HepG2 (cell line): Measurements from ENCODE around the gene SERTAD1. TPM values are rescaled to one million over a fixed set of nuclear protein-coding genes. Genes with fewer than 3 reads are reported as not detected.

Source experiments
- ARNT2 ChIP-seq: sonication (generic); formaldehyde crosslinking; IDR thresholded peaks from 2 replicates; pipeline ENCODE4 v1.8.0; 2022; ENCODE audit warnings: mild to moderate bottlenecking, low read depth, missing genetic modification reagents, moderate library complexity
- CSRNP1 ChIP-seq: sonication (generic); formaldehyde crosslinking; IDR thresholded peaks from 2 replicates; pipeline ENCODE4 v1.8.1; 2023; ENCODE audit warnings: mild to moderate bottlenecking, missing genetic modification reagents
- FOXP4 ChIP-seq: sonication (generic); formaldehyde crosslinking; IDR thresholded peaks from 2 replicates; pipeline ENCODE4 v1.4.0; 2020; ENCODE audit warnings: missing genetic modification reagents
- IRF2 ChIP-seq: IDR thresholded peaks from 2 replicates; pipeline ENCODE4 v1.6.1; 2018; ENCODE audit warnings: missing genetic modification reagents, missing compliant biosample characterization
- KDM5B ChIP-seq: sonication (generic); formaldehyde crosslinking; IDR thresholded peaks from 2 replicates; pipeline ENCODE4 v1.4.0; 2020; ENCODE audit warnings: missing genetic modification reagents, mild to moderate bottlenecking, borderline replicate concordance
- MED13 ChIP-seq: sonication (generic); formaldehyde crosslinking; IDR thresholded peaks from 2 replicates; pipeline ENCODE4 v1.5.0; 2020; ENCODE audit warnings: missing genetic modification reagents
- SMARCC2 ChIP-seq: fragments of 450-650 bp; IDR thresholded peaks from 2 replicates; pipeline ENCODE4 v1.6.1; 2017; ENCODE audit warnings: antibody characterized with exemption, mild to moderate bottlenecking
- TEAD3 ChIP-seq: optimal IDR thresholded peaks from 2 replicates; pipeline ENCODE3; 2016; ENCODE audit warnings: borderline replicate concordance
- U2AF1 ChIP-seq: fragments of 200-400 bp; formaldehyde crosslinking; optimal IDR thresholded peaks from 2 replicates; pipeline ENCODE3; 2017; ENCODE audit warnings: mild to moderate bottlenecking, low read depth, low read length
- ZNF558 ChIP-seq: sonication (generic); formaldehyde crosslinking; IDR thresholded peaks from 2 replicates; pipeline ENCODE4 v1.9.0; 2022; ENCODE audit warnings: mild to moderate bottlenecking, missing genetic modification reagents, borderline replicate concordance
- polyA plus RNA-seq, 8 experiments: library from polyadenylated mRNA; depleted of rRNA in 3 of 8; stranded (reverse) in 7 of 8; unstranded in 1 of 8; fragments of >200 nt; fragmentation: Illumina TruSeq in 4 of 8; extraction: Trizol in 4 of 8; gene quantifications; 2 replicates each; pipeline versions ENCODE4 v1.2.1 to v1.2.3, GENCODE V29; 2011 to 2016; ENCODE audit warnings: low read depth in 4 of 8, missing spikeins in 1 of 8, mixed read lengths in 1 of 8; ENCODE audit not compliant: insufficient read depth in 1 of 8
- total RNA-seq, 5 experiments: library from RNA; depleted of rRNA; stranded (reverse); fragments of >200 nt; fragmentation: Illumina TruSeq; extraction: Trizol; gene quantifications; 2 replicates each; pipeline ENCODE4 v1.2.3, GENCODE V29; 2016; ENCODE audit warnings: low read depth in 1 of 5
- TF ChIP-seq, protein P1 (sequence below): sonication (generic); formaldehyde crosslinking; IDR thresholded peaks from one replicate; pipeline ENCODE4 v1.5.1; 2020; ENCODE audit warnings: mild to moderate bottlenecking, missing genetic modification reagents; ENCODE audit errors: not compliant biosample characterization
- TF ChIP-seq, protein P2 (sequence below): sonication (generic); formaldehyde crosslinking; IDR thresholded peaks from 2 replicates; pipeline ENCODE4 v1.4.0; 2020; ENCODE audit warnings: mild to moderate bottlenecking, missing genetic modification reagents
- TF ChIP-seq, protein P3 (sequence below): sonication (generic); formaldehyde crosslinking; conservative IDR thresholded peaks from 2 replicates; pipeline ENCODE4 v1.8.0; 2022; ENCODE audit warnings: mild to moderate bottlenecking, moderate library complexity, missing genetic modification reagents

Gene SERTAD1
- total and polyA plus RNA-seq, 2 of the 13 experiments (the other 11 are each of a cell fraction or from before 2014, with no cell fraction given) = 4.3 to 4.5 TPM

GRCh38 chr19:40466219-40466984 is 40.6 kb upstream of the SERTAD1 start (continued):
- TF ChIP-seq, protein P1, sequence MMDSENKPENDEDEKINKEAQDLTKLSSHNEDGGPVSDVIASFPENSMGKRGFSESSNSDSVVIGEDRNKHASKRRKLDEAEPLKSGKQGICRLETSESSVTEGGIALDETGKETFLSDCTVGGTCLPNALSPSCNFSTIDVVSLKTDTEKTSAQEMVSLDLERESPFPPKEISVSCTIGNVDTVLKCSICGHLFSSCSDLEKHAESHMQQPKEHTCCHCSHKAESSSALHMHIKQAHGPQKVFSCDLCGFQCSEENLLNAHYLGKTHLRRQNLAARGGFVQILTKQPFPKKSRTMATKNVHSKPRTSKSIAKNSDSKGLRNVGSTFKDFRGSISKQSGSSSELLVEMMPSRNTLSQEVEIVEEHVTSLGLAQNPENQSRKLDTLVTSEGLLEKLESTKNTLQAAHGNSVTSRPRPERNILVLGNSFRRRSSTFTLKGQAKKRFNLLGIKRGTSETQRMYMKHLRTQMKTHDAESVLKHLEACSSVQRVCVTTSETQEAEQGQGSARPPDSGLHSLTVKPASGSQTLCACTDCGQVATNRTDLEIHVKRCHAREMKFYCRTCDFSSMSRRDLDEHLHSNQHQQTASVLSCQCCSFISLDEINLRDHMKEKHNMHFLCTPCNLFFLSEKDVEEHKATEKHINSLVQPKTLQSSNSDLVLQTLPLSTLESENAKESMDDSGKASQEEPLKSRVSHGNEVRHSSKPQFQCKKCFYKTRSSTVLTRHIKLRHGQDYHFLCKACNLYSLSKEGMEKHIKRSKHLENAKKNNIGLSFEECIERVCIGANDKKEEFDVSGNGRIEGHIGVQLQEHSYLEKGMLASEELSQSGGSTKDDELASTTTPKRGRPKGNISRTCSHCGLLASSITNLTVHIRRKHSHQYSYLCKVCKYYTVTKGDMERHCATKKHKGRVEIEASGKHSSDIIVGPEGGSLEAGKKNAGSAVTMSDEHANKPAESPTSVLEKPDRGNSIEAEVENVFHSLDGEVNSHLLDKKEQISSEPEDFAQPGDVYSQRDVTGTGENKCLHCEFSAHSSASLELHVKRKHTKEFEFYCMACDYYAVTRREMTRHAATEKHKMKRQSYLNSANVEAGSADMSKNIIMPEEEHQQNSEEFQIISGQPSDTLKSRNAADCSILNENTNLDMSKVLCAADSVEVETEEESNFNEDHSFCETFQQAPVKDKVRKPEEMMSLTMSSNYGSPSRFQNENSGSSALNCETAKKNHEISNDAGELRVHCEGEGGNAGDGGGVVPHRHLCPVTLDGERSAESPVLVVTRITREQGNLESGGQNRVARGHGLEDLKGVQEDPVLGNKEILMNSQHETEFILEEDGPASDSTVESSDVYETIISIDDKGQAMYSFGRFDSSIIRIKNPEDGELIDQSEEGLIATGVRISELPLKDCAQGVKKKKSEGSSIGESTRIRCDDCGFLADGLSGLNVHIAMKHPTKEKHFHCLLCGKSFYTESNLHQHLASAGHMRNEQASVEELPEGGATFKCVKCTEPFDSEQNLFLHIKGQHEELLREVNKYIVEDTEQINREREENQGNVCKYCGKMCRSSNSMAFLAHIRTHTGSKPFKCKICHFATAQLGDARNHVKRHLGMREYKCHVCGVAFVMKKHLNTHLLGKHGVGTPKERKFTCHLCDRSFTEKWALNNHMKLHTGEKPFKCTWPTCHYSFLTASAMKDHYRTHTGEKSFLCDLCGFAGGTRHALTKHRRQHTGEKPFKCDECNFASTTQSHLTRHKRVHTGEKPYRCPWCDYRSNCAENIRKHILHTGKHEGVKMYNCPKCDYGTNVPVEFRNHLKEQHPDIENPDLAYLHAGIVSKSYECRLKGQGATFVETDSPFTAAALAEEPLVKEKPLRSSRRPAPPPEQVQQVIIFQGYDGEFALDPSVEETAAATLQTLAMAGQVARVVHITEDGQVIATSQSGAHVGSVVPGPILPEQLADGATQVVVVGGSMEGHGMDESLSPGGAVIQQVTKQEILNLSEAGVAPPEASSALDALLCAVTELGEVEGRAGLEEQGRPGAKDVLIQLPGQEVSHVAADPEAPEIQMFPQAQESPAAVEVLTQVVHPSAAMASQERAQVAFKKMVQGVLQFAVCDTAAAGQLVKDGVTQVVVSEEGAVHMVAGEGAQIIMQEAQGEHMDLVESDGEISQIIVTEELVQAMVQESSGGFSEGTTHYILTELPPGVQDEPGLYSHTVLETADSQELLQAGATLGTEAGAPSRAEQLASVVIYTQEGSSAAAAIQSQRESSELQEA (CRISPR knock-in tag) = no peak
- TF ChIP-seq CSRNP1 = no peak
- TF ChIP-seq ARNT2 (CRISPR knock-in tag) = no peak
- TF ChIP-seq, protein P2, sequence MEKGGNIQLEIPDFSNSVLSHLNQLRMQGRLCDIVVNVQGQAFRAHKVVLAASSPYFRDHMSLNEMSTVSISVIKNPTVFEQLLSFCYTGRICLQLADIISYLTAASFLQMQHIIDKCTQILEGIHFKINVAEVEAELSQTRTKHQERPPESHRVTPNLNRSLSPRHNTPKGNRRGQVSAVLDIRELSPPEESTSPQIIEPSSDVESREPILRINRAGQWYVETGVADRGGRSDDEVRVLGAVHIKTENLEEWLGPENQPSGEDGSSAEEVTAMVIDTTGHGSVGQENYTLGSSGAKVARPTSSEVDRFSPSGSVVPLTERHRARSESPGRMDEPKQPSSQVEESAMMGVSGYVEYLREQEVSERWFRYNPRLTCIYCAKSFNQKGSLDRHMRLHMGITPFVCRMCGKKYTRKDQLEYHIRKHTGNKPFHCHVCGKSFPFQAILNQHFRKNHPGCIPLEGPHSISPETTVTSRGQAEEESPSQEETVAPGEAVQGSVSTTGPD (CRISPR knock-in tag) = no peak
- no peak for TF ChIP-seq U2AF1
- TF ChIP-seq ZNF558 (CRISPR knock-in tag) = no peak
- TF ChIP-seq MED13 (CRISPR knock-in tag) = no peak
- TF ChIP-seq, protein P3, sequence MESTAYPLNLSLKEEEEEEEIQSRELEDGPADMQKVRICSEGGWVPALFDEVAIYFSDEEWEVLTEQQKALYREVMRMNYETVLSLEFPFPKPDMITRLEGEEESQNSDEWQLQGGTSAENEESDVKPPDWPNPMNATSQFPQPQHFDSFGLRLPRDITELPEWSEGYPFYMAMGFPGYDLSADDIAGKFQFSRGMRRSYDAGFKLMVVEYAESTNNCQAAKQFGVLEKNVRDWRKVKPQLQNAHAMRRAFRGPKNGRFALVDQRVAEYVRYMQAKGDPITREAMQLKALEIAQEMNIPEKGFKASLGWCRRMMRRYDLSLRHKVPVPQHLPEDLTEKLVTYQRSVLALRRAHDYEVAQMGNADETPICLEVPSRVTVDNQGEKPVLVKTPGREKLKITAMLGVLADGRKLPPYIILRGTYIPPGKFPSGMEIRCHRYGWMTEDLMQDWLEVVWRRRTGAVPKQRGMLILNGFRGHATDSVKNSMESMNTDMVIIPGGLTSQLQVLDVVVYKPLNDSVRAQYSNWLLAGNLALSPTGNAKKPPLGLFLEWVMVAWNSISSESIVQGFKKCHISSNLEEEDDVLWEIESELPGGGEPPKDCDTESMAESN (CRISPR knock-in tag) = no peak
- TF ChIP-seq FOXP4 = no peak
- TF ChIP-seq SMARCC2 = no peak
- TF ChIP-seq KDM5B (CRISPR knock-in tag) = no peak
- no peak for TF ChIP-seq TEAD3 (CRISPR knock-in tag)
- no peak for TF ChIP-seq IRF2 (CRISPR knock-in tag)
